K562 (cell line): ENCODE results near the gene ZMYND15. TPM values are rescaled to one million over a fixed set of nuclear protein-coding genes. Genes with fewer than 3 reads are reported as not detected.

Experiments
- HOXB6 ChIP-seq: fragments of 250-450 bp; sonication (Bioruptor Pico); IDR thresholded peaks from 2 replicates; pipeline ENCODE4 v1.5.1; 2022; ENCODE audit warnings: mild to moderate bottlenecking, borderline replicate concordance
- NCOA6 ChIP-seq: fragments of 450-650 bp; IDR thresholded peaks from 2 replicates; pipeline ENCODE4 v1.6.1; 2017; ENCODE audit warnings: mild to moderate bottlenecking
- NFIX ChIP-seq: fragments of 250-450 bp; sonication (Bioruptor Pico); IDR thresholded peaks from 2 replicates; pipeline ENCODE4 v1.4.0; 2020; ENCODE audit warnings: low read depth, mild to moderate bottlenecking, moderate library complexity
- RCOR1 ChIP-seq, 2 experiments: IDR thresholded peaks; 2 replicates each; pipeline ENCODE4 v1.6.1; 2012; ENCODE audit warnings: low read depth in 2 of 2, low read length in 2 of 2, borderline replicate concordance in 1 of 2, improper control_type of control experiment in 1 of 2
- ZFX ChIP-seq: sonication (generic); formaldehyde crosslinking; IDR thresholded peaks from 2 replicates; pipeline ENCODE4 v1.8.0; 2022; ENCODE audit warnings: mild to moderate bottlenecking, missing genetic modification reagents, moderate library complexity
- ZNF143 ChIP-seq: sonication (generic); formaldehyde crosslinking; IDR thresholded peaks from 2 replicates; pipeline ENCODE4 v1.9.0; 2022; ENCODE audit warnings: mild to moderate bottlenecking, missing genetic modification reagents
- ZNF444 ChIP-seq: fragments of 250-450 bp; sonication (Bioruptor Pico); IDR thresholded peaks from 2 replicates; pipeline ENCODE4 v1.4.0; 2020; ENCODE audit warnings: mild to moderate bottlenecking, moderate library complexity
- ZNF75A ChIP-seq: fragments of 450-650 bp; formaldehyde crosslinking; IDR thresholded peaks from 2 replicates; pipeline ENCODE4 v1.4.0; 2020; ENCODE audit warnings: mild to moderate bottlenecking
- polyA plus RNA-seq, 8 experiments: library from polyadenylated mRNA; depleted of rRNA in 4 of 8; stranded (reverse) in 5 of 8; unstranded in 3 of 8; fragments of >200 nt; fragmentation: Nextera tagmentation in 2 of 8; fragmentation: Illumina TruSeq in 1 of 8; extraction: Ambion mirVana in 2 of 8; extraction: Trizol in 1 of 8; gene quantifications; 2 replicates each; pipeline versions ENCODE4 v1.2.1 to v1.2.3, GENCODE V29; 2011 to 2014; ENCODE audit warnings: inconsistent platforms in 1 of 8, missing spikeins in 1 of 8
- total RNA-seq, 7 experiments: library from RNA; depleted of rRNA in 6 of 7; stranded (reverse); fragments of >200 nt in 6 of 7; fragmentation: Illumina TruSeq in 2 of 7; extraction: Trizol in 2 of 7; gene quantifications; 2 replicates each; pipeline versions ENCODE4 v1.2.1 to v1.2.3, GENCODE V29; 2011 to 2021; ENCODE audit warnings: low replicate concordance in 1 of 7
- TF ChIP-seq, protein P1 (sequence below): sonication (generic); formaldehyde crosslinking; IDR thresholded peaks from 2 replicates; pipeline ENCODE4 v1.8.1; 2023; ENCODE audit warnings: mild to moderate bottlenecking, missing genetic modification reagents
- TF ChIP-seq, protein P2 (sequence below): fragments of 250-450 bp; sonication (Bioruptor Pico); IDR thresholded peaks from 2 replicates; pipeline ENCODE4 v1.4.0; 2020

Gene ZMYND15
- total and polyA plus RNA-seq, 9 of the 15 experiments (the other 6 are each of a cell fraction or from before 2014, with no cell fraction given): 0.09 TPM; not detected in 8

DNA sequence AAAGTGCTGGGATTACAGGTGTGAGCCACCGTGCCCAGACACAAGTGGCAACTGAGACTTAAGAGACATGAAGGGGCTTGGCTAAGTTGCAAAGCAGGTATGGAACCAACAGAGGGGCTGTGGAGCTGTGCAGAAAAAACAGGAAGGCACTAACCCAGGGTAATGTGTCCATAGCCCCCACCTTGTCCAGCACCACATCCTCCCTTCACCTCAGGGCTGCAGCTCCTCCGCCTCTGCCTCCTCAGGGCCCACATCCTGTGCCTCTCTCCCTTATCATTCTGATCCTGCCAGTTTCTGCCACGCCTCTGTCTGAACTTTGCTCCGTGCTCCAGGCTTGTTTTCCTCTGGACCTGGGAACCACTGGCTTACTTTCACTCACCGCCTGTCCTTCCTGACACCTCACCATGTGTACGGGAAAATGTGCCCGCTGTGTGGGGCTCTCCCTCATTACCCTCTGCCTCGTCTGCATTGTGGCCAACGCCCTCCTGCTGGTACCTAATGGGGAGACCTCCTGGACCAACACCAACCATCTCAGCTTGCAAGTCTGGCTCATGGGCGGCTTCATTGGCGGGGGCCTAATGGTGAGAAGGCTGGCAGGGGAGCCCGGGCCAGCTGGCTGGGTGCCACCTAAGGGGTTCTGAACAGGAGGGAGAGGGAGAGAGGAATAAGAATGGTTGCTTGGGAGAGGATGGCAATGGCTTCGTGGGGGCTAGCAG, 32.0 kb downstream of the ZMYND15 start, which contains the start of gene TM4SF5 (continued):
- TF ChIP-seq HOXB6 (CRISPR knock-in tag) (no peak), ZNF143 (CRISPR knock-in tag) (no peak), NCOA6 (no peak), ZNF444 (CRISPR knock-in tag) (no peak), ZFX (CRISPR knock-in tag) (no peak), NFIX (CRISPR knock-in tag) (no peak), RCOR1 (IDR thresholded peaks at IDR 0.05; ENCODE audit: borderline replicate concordance in 1 of 2, low read depth in 2 of 2, low read length in 2 of 2) (no peak), ZNF75A (CRISPR knock-in tag) (no peak)
- TF ChIP-seq, protein P1, sequence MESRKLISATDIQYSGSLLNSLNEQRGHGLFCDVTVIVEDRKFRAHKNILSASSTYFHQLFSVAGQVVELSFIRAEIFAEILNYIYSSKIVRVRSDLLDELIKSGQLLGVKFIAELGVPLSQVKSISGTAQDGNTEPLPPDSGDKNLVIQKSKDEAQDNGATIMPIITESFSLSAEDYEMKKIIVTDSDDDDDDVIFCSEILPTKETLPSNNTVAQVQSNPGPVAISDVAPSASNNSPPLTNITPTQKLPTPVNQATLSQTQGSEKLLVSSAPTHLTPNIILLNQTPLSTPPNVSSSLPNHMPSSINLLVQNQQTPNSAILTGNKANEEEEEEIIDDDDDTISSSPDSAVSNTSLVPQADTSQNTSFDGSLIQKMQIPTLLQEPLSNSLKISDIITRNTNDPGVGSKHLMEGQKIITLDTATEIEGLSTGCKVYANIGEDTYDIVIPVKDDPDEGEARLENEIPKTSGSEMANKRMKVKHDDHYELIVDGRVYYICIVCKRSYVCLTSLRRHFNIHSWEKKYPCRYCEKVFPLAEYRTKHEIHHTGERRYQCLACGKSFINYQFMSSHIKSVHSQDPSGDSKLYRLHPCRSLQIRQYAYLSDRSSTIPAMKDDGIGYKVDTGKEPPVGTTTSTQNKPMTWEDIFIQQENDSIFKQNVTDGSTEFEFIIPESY (CRISPR knock-in tag): no peak
- TF ChIP-seq, protein P2, sequence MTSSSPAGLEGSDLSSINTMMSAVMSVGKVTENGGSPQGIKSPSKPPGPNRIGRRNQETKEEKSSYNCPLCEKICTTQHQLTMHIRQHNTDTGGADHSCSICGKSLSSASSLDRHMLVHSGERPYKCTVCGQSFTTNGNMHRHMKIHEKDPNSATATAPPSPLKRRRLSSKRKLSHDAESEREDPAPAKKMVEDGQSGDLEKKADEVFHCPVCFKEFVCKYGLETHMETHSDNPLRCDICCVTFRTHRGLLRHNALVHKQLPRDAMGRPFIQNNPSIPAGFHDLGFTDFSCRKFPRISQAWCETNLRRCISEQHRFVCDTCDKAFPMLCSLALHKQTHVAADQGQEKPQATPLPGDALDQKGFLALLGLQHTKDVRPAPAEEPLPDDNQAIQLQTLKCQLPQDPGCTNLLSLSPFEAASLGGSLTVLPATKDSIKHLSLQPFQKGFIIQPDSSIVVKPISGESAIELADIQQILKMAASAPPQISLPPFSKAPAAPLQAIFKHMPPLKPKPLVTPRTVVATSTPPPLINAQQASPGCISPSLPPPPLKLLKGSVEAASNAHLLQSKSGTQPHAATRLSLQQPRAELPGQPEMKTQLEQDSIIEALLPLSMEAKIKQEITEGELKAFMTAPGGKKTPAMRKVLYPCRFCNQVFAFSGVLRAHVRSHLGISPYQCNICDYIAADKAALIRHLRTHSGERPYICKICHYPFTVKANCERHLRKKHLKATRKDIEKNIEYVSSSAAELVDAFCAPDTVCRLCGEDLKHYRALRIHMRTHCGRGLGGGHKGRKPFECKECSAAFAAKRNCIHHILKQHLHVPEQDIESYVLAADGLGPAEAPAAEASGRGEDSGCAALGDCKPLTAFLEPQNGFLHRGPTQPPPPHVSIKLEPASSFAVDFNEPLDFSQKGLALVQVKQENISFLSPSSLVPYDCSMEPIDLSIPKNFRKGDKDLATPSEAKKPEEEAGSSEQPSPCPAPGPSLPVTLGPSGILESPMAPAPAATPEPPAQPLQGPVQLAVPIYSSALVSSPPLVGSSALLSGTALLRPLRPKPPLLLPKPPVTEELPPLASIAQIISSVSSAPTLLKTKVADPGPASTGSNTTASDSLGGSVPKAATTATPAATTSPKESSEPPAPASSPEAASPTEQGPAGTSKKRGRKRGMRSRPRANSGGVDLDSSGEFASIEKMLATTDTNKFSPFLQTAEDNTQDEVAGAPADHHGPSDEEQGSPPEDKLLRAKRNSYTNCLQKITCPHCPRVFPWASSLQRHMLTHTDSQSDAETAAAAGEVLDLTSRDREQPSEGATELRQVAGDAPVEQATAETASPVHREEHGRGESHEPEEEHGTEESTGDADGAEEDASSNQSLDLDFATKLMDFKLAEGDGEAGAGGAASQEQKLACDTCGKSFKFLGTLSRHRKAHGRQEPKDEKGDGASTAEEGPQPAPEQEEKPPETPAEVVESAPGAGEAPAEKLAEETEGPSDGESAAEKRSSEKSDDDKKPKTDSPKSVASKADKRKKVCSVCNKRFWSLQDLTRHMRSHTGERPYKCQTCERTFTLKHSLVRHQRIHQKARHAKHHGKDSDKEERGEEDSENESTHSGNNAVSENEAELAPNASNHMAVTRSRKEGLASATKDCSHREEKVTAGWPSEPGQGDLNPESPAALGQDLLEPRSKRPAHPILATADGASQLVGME (CRISPR knock-in tag): no peak
